ENCODE results near the gene KIAA1958.
"Not testable (repeated sequence)": the region's sequence is repeated elsewhere in the genome, so short reads cannot be mapped to it uniquely, and the experiment has no call there.

The KIAA1958 gene

DNA sequence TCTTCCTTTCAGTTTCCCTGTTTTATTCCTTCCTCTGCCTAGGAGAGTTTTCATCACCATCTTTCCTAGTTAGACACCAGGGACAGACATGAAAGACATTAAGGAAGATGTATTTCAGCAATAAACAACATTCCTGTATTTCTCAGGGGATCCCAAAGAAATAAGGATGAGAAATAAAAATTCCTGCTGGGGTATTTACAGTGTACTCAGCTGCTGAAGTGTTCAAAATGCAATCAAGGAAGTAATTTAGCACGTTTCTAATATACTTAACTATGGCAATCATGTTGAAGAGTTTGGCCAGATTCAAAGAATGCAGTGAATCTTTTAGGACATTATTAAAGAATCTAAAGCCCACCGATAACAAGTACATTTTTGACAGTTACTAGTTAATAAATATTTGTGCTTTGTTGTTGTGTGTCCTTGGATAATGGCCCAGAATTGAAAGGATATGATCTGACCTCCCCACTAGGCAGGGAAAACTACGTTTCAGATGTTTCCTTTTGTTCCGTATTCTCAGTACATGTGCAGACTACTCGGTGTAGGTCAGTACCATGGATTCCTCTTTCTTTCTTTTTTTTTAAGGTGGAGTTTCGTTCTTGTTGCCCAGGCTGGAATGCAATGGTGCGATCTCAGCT, 184.5 kb downstream of the KIAA1958 start:
- no peak for DNase-seq

GRCh38 chr9:112673221-112673620, 186.6 kb downstream of the KIAA1958 start:
- DNase-seq: not testable (repeated sequence)

DNA sequence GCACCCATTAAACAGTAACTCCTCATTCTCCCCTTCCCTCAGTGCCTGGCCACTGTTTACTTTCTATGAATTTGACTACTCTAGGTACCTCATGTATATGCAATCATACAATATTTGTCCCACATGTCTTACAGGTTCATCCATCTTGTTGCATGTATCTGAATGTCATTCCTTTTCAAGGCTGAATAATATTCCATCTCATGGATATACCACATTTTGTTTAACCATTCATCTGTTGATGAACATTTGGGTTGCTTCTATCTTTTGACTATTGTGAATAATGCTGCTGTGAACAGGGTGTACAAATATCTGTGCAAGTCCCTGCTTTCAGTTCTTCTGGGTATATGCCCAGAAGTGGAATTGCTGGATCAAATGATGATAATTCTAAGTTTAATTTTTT, 190.4 kb downstream of the KIAA1958 start:
- DNase-seq: no peak

DNA sequence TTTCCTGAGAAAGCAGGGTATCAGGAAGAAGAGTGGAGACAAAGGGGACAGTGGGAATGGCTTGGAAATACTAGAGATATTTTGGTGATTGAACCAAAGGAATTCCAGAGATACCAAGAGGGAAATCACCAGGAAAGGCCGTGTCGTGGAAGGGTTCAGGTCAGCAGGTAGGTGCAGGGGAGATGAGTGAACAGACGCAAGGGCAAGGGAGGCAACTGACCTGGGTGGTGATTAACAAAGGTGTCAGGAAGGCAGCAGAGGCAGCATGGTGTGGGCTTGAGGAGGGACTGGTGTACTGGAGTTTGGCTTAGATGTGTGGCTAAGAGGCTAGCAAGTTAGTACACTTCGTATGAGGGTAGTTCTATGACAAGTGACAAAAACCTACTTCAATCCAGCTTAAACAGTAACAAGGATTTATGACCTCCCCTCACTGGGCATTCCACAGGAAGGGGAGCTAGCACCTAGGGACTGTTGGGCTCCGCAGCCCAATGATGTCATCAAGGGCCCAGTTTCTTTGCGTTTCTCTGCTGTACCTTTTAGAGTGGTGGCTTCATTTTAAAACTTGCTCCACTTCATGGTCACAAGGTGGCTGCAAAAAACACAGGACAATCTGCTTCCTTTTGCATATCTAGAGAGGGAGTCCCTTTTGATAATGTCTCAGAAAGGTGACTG, 194.2 kb downstream of the KIAA1958 start:
- DNase-seq: no peak

- DNase-seq: no peak
Measured at GRCh38 chr9:112689161-112689740, 202.6 kb downstream of the KIAA1958 start.

DNA sequence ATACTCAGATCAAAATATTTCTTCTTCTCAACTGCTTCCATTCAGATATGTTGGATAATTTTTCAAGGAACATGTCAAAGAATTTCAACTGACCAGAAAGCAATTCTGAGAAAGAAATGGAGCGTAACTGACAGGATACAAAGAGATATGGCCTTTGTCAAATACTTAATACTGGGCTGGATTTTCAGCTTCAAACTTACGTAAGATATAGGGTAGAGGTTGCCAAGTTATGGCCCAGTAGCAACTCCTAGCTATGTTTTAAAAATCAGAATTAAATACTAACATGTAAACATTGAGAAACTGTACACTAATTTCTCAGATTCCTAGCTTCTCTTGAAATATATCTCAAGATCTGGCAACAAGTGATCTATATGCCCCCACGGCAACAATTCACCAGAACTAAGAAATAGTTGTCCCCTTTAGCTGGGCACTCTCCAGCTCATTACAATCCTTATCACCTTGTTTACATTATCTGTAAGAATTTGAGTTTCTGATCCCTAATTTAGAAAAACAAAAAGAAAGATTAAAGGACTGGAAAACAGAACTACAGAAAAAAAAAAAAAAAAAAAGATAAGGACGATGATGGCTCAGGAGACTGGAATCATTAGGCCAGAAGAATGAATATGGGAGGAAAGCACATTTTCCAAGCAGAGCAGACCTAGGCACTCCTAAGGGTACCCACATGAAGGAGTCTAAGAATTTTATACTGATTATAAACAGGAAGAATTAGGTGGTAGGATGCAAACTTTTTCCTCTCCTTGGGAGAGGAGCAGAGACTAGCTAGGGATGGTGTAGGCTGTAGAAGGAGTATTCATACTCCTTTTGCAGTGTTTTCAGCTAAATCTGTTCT, 208.3 kb downstream of the KIAA1958 start:
- no peak for DNase-seq

GRCh38 chr9:112696461-112696860, 209.8 kb downstream of the KIAA1958 start:
- DNase-seq: no peak

DNA sequence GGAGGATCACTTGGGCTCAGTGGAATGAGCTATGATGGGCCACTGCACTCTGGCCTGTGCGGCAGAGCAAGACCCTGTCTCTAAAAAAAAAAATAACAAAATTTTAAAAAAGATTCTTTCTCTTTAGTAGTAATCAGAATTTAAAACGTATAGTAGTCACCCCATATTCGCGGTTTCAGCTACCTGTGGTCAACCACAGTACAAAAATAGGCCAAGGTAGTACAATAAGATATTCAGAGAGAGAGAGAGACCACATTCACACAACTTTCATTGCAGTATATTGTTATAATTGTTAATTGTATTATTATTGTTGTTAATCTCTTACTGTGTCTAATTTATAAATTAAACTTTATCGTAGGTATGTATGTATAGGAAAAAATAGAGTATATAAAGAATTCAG, 212.6 kb downstream of the KIAA1958 start:
- no peak for DNase-seq

- DNase-seq: no peak
Measured at GRCh38 chr9:112700085-112700484, 213.5 kb downstream of the KIAA1958 start.

DNA sequence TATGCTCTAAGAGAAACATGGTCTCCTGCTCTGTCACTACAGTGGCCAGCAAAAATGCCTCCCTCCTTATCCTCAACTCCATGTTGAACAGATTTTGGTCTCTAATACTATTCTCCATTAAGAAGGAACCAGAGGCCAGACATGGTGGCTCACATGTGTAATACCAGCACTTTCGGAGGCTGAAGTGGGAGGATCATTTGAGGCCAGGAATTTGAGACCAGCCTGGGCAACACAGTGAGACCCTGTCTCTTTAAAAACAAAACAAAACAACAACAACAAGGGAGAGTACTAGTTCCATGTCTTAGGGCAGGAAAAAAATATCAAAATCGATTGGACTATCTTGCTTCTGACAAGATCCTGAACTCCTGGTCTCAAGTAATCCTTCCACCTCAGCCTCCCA, 216.7 kb downstream of the KIAA1958 start:
- no peak for DNase-seq

DNA sequence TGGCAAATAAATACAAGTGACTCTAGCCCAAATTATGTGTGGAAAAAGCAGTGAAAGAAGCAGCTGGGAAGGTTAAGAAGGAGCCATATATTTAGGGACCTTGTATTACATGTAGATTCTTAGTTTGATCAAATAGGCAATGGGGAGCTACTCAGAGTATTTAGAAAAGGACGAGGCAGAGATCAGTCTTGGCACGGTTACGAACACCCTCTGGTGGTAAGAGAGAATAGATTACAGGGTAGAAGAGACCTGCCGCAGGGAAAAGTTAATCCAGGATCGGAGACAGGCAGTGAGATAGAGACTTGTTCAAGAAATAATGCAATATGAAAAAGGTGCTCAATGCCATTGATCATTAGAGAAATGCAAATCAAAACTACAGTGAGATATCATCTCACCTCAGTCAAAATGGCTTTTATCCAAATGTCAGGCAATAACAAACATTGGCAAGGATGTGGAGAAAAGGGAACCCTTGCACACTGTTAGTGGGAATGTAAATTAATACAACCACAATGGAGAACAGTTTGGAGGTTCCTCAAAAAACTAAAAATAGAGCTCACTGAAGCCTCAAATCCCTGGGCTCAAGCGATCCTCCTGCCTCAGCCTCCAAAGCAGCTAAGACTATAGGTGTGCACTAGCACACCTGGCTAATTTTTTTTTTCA, 219.3 kb downstream of the KIAA1958 start:
- DNase-seq: no peak

GRCh38 chr9:112711050-112711689, 224.5 kb downstream of the KIAA1958 start:
- no peak for DNase-seq

DNA sequence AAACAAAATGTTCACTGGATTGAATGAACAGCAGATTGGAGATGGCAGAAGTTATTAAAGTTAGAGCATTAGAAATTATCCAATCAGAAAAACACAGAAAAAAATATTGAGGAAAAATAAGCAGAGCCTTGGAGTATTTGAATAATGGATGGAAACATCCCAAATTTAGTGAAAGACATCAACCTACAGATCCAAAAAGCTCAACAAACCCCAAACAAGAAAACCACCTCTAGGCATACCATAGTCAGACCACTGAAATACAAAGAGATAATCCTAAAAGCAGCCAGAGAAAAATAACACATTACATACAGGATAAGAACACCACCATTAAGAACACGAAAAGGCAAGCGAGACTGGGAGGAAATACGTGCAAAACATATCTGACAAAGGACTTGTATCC, 226.1 kb downstream of the KIAA1958 start:
- no peak for DNase-seq

GRCh38 chr9:112717661-112718331, 231.2 kb downstream of the KIAA1958 start, which contains the start of gene INIP:
INIP (minus strand) TSS chr9:112718117; CDS start chr9:112716485, 1,632 bp downstream.
- peak; percentile 95 for DNase-seq
